Vagina (tissue), 2 donors: ENCODE results near the gene KICS2.

Source experiments
- CTCF ChIP-seq, 3 experiments: fragments of 450-650 bp in 2 of 3; fragments of 200-600 bp in 1 of 3; sonication (generic) in 1 of 3; IDR thresholded peaks; one replicate each; pipeline ENCODE4 v1.5.1; 2017 to 2019; ENCODE audit warnings: antibody characterized with exemption in 3 of 3, mild to moderate bottlenecking in 2 of 3, moderate library complexity in 2 of 3
- POLR2A ChIP-seq, 2 donors: fragments of 450-650 bp; IDR thresholded peaks; one replicate each; pipeline ENCODE4 v1.6.1; 2017; ENCODE audit warnings: antibody characterized with exemption in 2 of 2, mild to moderate bottlenecking in 2 of 2, moderate library complexity in 2 of 2

- TF ChIP-seq CTCF (IDR thresholded peaks at IDR 0.05): no peak
- TF ChIP-seq POLR2A (IDR thresholded peaks at IDR 0.05): no peak
Measured at GRCh38 chr12:64269161-64269560, 47.1 kb upstream of the KICS2 start.
